ENCODE results near the gene TSSK6.

TSSK6 gene

DNA sequence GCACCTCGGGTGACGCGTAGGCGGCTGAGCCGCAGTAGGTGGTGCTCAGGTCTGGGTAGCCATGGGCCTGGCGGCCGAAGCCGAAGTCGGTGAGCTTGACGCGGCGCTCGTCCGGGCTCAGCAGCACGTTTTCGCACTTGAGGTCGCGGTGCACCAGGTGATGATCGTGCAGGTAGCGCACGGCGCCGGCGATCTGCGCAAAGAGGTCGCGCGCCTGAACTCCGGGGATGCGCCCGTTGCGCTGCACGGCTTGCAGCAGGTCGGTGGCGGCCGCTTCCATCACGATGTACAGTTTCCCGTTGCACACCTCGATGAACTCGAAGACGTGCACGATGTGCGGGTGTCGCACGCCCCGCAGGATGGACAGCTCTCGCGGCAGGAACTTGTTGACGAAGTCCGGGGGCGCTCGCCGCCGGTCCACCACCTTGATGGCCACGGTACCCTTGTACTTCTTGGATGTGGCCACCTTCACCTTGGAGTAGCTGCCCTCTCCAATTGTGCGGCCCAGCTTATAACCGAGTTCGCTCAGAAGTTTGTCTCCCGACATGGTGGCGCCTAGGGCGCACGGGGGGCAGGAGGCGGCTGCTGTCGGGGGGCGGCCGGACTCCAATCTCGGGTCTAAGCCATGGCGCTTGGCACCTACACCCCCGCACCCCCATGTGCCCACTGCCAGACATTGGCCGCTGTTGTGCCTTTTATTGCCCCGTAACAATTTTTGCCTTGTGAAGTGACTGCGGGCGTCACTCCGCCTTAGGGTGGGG, at the start of gene TSSK6:
Gene TSSK6, minus strand, starts transcription at position 668 of the 761 bp plus-strand sequence. Its CDS starts 121 bp downstream, at position 547.
- FAIRE-seq (no peak), DNase-seq (ENCODE audit: extremely low spot score, insufficient read length, low read depth) (no peak)

DNA sequence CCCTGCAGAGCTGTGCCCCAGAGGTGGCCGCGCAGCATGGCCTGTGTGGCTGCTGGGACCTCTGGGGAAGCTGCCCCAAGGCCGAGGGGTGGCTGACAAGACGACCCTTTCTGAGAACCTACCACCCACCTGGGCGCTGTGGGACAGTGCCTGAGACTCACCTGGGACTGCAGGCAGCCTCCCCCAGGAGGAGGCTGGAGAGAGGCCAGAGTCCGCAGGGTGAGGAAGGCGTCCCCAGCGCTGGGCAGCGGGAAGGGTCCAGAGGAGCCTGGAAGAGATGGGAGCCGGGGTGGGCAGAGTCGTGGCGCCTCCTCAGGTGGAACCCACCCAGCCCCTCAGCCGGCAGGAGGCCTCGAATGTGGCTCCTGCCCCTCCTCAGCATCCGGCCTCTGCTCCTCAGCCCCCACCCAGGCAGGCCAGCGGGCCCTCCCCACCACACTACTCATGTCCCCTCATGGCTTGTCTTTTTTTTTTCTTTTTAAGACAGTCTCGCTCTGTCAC, 48.0 kb upstream of the TSSK6 start:
- DNase-seq (ENCODE audit: extremely low spot score, insufficient read length, low read depth) (no peak), FAIRE-seq (no peak)

DNA sequence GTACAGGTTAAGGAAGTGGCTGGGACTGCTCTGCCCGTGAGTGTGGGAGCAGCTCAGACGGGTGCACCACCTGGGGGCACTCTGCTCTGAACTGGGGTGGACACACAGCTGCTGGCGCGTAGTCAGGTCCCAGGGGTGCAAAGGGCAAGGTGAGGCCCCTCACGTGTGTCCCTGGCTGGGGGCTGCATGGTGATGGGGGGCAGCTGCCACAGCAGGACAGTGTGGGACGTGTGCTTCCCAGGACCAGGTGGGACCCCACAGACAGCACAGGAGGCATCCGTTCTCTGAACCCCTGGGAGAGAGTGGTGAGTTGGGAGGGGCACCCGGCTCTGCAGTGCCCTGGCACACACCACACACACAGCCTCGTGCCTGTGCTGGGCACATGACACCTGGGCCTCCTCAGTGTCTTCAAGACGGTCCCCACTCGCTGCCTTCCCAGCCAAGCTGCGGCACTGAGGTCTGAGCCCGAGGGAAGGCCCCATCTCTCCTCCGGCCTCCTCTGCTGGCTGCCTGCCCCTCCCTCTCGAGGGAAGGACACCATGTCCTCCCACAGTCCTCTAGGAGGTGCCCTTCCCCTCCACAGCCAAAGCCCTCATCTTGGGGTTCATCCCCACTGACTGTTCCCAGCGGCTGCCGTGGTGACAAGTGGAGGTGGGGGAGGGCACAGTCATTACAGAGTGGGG, 47.5 kb upstream of the TSSK6 start:
- DNase-seq (ENCODE audit: extremely low spot score, insufficient read length, low read depth): no peak
- FAIRE-seq: no peak

DNA sequence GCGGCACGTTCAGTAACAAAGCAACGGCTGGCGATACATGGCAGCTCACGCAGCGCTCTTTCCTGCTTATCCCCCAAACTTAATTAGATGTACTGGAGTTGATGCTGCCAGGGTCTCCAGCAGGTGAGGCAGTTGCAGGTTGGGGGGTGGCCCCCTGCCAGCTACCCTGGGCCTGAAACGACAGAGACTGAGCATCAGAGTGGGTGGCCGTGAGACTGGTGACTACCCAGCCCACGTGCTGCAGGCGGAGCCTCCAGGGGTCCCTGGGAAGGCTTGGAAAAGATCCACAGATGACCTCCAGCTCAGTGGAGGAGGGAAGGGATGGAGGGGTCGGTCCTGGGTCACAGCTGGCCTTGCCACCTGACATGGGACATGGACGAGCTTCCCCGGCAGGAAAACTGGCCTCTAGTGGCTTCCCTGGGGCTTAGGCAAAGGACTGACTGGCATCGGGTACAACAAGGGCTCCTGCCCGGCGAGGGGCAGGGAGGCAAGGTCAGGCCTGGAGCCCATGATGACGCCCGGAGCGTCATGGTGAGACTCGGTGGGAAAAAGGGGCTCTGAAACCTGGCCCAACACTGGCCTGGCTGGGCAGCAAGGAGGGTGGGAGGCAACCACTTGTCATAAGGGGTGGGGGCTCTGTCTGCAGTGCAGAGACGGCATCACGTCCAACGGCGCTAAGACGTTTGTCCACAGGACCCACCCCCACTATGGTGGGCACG, 46.8 kb upstream of the TSSK6 start:
- DNase-seq (ENCODE audit: extremely low spot score, insufficient read length, low read depth) (no peak), FAIRE-seq (no peak)

DNA sequence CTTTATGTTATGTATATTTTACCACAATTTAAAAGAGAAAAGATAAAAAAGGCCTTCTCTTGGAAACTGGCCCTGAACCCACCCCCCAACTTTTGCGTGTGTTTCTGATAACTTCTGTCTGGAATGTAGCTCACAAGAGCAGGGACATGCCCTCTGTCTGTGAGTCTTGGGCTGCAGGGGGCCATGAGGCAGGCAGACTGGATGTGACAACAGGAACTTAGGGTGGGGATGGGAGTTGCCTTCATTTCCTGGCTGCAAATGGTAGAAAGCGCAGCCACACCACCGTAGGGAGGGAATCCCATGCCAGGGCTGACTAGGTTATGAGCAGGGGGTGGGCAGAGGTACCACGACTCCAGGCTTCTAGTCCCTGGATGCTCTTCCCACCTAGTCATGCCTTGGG, 44.6 kb upstream of the TSSK6 start:
- FAIRE-seq: no peak
- DNase-seq (ENCODE audit: extremely low spot score, insufficient read length, low read depth): no peak

DNA sequence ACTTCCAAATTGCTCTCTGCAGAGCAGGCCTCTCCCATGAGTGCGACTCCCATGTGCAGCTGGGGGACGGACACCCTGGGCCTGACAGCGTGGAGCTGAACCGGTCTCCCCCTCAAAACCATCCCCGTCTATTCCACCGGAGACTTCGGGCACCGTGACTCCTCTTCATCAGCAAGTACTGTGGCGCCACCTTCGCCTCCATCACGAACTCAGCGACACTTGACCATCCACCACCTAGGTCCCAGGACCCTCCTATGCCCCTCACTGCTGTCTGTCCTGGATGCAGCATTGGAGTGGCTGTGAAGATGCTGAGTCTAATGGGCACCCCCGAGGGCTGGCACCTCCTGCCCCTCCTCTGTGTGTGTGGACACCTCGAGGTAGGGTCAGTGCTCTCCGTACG, 43.3 kb upstream of the TSSK6 start:
- FAIRE-seq: no peak
- DNase-seq (ENCODE audit: extremely low spot score, insufficient read length, low read depth): no peak

- DNase-seq (ENCODE audit: extremely low spot score, insufficient read length, low read depth) (no peak), FAIRE-seq (no peak)
These were observed 42.7 kb upstream of the TSSK6 start for GRCh38 chr19:19558055-19558454.

GRCh38 chr19:19554074-19555023, 39.0 kb upstream of the TSSK6 start:
- DNase-seq (ENCODE audit: extremely low spot score, insufficient read length, low read depth): no peak
- FAIRE-seq: no peak

DNA sequence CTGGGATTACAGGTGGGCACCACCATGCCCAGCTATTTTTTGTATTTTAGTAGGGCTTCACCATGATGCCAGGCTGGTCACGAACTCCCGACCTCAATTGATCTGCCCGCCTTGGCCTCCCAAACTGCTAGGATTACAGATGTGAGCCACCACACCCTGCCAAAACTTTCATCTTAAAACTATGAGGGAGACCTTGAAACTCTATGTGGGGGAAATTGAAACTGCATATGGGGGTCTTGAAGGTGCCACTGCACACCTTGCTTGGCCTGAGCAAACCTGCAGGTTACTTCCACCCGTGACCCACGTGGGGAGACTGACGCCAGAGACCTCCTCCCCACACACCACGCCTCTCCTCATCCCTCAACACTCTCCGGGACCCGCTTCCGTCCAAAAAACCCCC, 38.3 kb upstream of the TSSK6 start:
- FAIRE-seq (no peak), DNase-seq (ENCODE audit: extremely low spot score, insufficient read length, low read depth) (no peak)

GRCh38 chr19:19552798-19553197, 37.5 kb upstream of the TSSK6 start:
- DNase-seq (ENCODE audit: extremely low spot score, insufficient read length, low read depth) (no peak), FAIRE-seq (no peak)

GRCh38 chr19:19551853-19552192, 36.5 kb upstream of the TSSK6 start:
- DNase-seq (ENCODE audit: extremely low spot score, insufficient read length, low read depth) (no peak), FAIRE-seq (no peak)

GRCh38 chr19:19550972-19551852, 35.9 kb upstream of the TSSK6 start:
- no peak for FAIRE-seq

DNA sequence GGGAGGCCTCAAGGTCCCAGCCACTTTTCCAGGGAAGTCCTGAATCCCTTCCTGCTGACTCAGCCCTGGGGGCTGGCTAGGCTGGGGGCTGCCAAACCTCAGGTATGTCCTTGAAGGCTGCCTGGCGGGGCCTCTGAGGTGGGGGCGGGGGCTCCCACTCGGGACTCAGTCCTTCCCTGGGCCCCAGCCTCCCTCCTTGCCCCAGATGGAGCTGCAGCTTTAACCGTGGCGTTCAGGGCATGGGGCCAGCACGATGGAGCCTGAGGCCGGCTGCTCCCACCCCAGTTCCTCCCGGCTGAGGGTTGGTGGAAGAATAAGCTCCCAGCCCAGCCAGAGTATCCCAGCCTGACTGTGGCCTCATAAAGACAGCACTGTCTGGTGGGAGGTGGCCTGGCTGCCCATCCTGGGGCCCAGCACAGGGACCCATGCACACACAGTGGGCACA, 35.2 kb upstream of the TSSK6 start:
- FAIRE-seq: no peak
- no peak for DNase-seq (ENCODE audit: extremely low spot score, insufficient read length, low read depth)

More at GRCh38 chr19:19550972-19551852, 35.9 kb upstream of the TSSK6 start:
- DNase-seq (ENCODE audit: extremely low spot score, insufficient read length, low read depth): no peak

- DNase-seq (ENCODE audit: extremely low spot score, insufficient read length, low read depth) (no peak), FAIRE-seq (no peak)
These were observed 34.6 kb upstream of the TSSK6 start for GRCh38 chr19:19549804-19550464.

GRCh38 chr19:19548915-19549759, 33.8 kb upstream of the TSSK6 start:
- no peak for FAIRE-seq
- no peak for DNase-seq (ENCODE audit: extremely low spot score, insufficient read length, low read depth)

GRCh38 chr19:19547674-19548336, 32.5 kb upstream of the TSSK6 start:
- FAIRE-seq: no peak
- DNase-seq (ENCODE audit: extremely low spot score, insufficient read length, low read depth): no peak

- DNase-seq (ENCODE audit: extremely low spot score, insufficient read length, low read depth): no peak
- FAIRE-seq: no peak
These were observed 31.4 kb upstream of the TSSK6 start for GRCh38 chr19:19546751-19547162.
